Stimulated activated CD8-positive, alpha-beta memory T cell treated with anti-CD3 and anti-CD28 coated beads, Interleukin-7, amount 100 ng/mL, for 1 hour (primary cell): ENCODE measurements around the gene LACC1.

Source experiments
- DNase-seq, 2 donors: peaks; one replicate each; pipeline ENCODE4 v3.0.0-alpha.2; 2020; ENCODE audit warnings: low read depth in 2 of 2

The LACC1 gene

DNA sequence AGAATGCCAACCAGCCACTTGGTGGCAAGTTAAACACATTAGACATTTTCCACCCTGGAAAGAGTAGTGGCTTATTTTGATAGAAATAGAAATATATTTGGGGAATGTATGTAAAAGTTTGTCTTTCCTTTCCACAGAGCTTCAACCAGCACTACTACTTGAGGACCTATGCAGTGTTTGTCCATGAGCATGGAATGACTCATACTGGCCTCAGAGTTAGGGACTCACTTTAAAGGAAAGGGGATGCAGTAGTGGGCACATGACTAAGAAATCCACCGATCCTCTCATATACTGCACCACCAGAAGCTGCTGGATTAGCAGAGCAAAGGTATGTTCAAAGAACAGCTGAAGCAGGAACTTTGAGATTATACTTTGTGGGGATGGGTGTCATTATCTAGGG lies 62.6 kb downstream of the LACC1 start:
- DNase-seq, result no peak
